NAMALWA (cell line): ENCODE measurements around the gene EYS.
"Not testable (repeated sequence)": the region's sequence is repeated elsewhere in the genome, so short reads cannot be mapped to it uniquely, and the experiment has no call there.

Experiments used
- DNase-seq: peaks from one replicate; pipeline ENCODE4 v3.0.0-alpha.2; 2015; ENCODE audit warnings: low spot score

Gene EYS

GRCh38 chr6:64041373-64041772, 1665.7 kb downstream of the EYS start:
- no peak for DNase-seq

DNA sequence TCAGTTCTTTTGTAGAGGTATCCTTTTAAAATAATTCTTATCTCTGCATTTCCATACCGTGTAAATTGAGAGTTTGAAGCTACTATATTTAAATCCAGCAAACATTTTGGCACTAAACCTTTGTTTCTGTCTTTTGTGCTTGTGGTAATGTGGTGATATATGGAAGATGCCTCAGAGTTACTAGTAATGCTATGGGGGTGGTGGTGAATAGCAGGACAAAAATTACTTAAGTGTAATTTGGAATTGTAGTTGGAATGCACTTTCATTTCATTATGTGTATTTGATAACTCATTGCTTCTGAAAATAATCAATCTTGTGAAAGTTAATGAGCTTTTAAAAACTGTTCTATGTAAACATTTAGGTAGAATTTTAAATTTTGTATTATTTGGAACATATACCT, 1666.9 kb downstream of the EYS start:
- no peak for DNase-seq

DNA sequence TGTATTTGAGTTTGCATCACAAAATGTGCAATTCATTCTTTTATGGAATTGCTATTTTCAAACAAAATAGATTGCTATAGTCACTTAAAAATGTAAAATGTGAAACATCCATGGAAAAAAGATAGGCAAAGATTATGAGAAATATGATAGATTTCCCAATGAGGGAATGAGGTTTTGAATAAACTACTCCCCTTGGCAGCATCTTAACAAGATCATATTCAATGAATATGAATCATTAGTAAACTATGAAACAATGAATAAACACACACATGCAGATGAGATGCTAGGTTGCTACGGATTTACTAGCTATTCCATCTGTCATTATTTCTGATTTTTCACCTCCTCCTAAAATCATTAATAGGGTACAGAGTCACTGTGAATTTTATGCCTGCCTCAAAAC, 1669.6 kb downstream of the EYS start:
- no peak for DNase-seq

DNA sequence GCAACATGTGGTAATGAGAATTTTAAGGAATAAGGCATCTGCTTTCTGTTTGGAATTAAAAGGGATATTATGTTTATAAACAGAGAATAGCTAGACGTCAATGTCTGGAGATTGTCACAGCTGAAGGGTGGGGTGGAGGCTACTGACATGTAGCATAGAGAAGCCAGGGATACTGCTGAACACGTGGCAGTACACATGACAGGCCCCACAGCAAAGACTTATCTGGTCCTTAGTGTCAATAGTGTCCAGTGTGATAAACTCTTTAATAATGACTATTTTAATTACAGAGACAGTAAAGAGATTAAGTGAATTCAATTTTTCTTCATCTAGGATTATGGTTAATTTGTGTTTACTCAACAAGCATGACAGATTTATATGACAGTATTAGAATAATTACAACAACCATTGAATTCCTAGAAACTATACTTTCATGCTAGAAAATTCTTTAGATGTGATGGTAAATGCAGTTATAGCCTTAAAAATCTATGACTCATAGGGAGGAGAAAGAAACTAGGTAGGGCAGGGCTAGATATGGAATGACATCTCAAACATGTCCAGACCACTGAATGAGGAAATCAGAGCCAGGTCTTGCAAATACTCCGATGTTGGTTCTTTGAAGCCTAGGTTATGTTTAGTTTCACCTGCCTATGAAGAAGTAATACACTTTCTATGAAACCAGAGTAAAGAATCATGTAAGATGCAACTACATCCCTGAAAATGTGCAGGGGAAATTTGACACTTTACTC, 1671.9 kb downstream of the EYS start:
- no peak for DNase-seq

GRCh38 chr6:64034291-64034690, 1672.7 kb downstream of the EYS start:
- DNase-seq, result no peak

GRCh38 chr6:64030950-64031618, 1675.9 kb downstream of the EYS start:
- not testable (repeated sequence) for DNase-seq

GRCh38 chr6:64023693-64024092, 1683.3 kb downstream of the EYS start:
- DNase-seq, result no peak

- no peak for DNase-seq
Measured at GRCh38 chr6:64014595-64014994, 1692.4 kb downstream of the EYS start.

DNA sequence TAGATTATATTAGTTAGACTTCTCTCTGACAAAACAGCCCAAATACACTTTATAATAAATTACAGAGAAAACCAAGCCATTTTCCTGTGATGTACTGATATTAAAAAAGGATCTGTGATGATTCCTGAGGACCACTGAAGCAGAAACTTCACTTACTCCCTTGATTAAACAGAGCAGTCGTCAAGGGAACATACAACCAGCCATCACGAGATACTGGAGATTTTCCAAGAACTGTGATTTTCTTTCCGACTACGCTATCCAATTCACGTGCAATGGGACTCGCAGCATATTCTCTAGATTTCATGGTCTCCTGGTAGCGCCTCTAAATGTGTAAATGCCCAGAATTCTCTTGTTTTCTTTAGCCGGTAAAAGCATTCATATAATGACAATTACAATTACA, 1694.0 kb downstream of the EYS start:
- DNase-seq, result no peak

DNA sequence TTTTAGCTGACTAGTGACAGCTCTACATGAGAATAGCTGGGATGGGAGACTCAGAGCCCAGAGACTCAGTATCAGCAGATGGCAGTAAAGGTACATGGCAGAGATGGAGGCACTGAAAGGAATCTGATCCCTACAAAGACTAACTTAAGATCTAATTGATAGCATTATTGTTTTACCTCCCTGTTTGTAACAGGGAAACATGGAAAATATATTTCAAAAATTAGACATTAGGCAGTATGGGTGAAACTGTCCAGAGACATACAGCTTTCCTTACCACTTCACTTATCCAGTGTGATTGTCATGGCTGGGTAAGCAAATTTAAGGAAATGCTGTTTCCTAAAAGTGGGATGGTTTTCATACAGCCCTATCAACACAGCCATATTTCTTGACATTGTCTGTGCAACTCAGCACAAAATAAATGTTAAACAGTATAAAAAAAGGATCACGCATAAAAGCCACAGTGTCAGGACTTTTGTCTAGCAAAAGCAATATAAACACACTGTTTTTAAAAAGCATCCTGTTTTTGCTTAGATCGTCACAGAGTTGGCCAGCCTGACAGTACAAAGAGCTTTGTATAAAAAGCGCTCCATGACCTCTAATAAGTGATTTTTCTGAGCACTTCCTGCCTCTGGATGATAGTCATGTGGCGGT, 1694.5 kb downstream of the EYS start:
- DNase-seq, result peak; percentile 10

DNA sequence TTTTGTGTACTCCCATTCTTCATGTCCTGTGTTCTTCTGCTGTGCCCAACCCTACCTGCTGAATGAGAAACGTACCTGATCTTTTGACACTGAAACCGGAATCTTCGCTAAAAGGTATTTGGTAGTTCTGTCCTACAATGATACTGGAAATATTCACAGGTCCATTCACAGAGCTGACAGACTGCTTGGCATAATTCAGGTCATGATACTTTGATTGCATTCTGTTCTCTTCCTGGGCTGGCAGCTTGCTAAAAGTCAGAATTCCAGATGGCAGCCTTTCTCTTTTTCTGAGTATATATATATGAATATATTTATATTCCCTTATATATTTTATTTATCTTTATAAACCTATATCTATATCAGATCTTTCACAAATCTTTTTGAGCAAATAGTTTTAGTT, 1696.4 kb downstream of the EYS start:
- no peak for DNase-seq

DNA sequence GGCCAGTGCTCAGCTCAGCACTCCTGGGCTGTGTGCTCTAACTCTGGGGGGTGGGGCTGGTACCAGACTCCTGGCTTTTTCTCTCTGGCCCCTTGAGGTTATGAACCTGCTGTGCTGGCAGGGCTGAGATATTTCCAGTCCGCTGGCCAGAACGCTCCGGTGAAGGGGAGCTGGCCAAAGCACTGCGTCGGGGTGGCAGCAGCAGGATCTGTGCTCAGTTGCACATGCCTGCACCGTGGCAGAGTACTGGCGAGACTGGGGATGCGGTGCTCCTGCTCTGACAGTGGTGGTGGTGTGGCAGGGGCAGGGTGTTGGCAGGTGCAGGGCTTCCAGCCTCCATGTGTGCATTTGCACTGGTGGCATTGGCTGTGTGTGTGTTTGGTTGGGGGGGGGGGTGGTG, 1697.0 kb downstream of the EYS start:
- DNase-seq, result no peak

- DNase-seq, result no peak
Measured at GRCh38 chr6:64006246-64006645, 1700.8 kb downstream of the EYS start.

GRCh38 chr6:64000818-64001491, 1706.1 kb downstream of the EYS start:
- DNase-seq, result no peak

DNA sequence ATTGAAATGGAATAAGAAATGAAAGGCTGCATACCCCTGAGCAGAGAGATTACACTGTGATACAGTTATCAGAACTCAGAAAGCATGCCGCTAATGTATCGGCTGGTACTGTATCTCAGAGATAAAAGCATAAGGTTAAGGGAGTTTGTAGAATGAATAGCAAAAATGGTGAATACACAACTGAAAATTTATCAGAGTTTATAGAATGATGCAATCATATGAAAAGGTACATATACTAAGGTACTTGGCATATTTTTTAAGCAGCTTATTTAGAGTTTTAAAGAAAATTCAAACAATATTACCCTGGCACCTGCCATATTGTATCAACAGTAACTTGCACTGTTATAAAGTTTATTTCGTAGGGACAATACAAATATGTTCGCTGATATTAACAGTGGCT, 1707.4 kb downstream of the EYS start:
- DNase-seq, result no peak

- DNase-seq, result no peak
Measured at GRCh38 chr6:63998991-63999390, 1708.0 kb downstream of the EYS start.

- no peak for DNase-seq
Measured at GRCh38 chr6:63997734-63998133, 1709.3 kb downstream of the EYS start.

DNA sequence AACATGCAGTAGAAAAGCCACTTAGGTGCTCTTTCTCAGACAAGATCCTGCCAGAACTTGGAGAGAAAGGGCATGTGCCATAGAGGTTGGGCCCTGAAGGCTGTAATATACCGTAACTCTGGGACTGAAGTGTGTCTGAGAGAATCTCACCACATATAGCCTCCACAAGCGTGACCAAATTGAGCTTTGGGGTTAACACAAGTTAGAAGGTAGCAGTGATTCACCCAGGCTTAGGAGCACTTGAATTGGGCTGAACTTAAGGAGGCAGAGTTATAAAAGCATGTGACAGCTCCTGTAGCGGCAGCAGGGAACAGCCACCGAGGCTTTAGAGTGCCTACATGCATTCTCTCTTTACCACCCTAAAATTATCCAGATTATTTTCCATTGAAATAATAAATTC, 1709.8 kb downstream of the EYS start:
- DNase-seq, result no peak

GRCh38 chr6:63985223-63985622, 1721.8 kb downstream of the EYS start:
- no peak for DNase-seq

- DNase-seq, result no peak
Measured at GRCh38 chr6:63975699-63976098, 1731.3 kb downstream of the EYS start.

DNA sequence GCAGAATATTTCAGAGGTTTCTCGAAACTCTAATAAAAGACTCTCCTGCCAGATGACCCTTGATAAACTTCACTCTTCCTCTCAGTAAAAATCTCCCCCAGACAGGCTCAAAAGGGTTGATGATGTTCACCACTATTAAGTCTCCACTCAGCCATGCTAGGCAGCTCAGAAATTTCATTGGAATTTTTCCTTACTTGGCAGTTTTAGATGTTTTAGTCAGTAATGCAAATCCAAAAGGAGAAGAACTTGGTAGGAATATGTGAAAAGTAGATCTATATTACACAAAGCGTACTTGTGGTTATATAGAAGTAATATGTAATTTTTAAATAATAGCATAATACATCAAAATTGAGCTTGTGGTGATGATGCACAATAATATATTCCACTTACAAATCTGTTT, 1738.4 kb downstream of the EYS start:
- DNase-seq, result no peak

GRCh38 chr6:63964366-63964765, 1742.7 kb downstream of the EYS start:
- DNase-seq, result no peak

- DNase-seq, result no peak
Measured at GRCh38 chr6:63963769-63964315, 1743.2 kb downstream of the EYS start.
